SK-N-MC (cell line): ENCODE measurements around the gene RPAP3.

Experiments used
- EZH2 ChIP-seq: fragments of 200-600 bp; sonication (generic); IDR thresholded peaks from one replicate; pipeline ENCODE4 v1.6.1; 2017; ENCODE audit warnings: antibody characterized with exemption
- FOXP2 ChIP-seq: optimal IDR thresholded peaks from 2 replicates; pipeline ENCODE3; 2011; ENCODE audit warnings: mild to moderate bottlenecking, moderate library complexity; ENCODE audit not compliant: insufficient read depth; ENCODE audit errors: extremely low read length, control extremely low read depth
- POLR2AphosphoS5 ChIP-seq: IDR thresholded peaks from 2 replicates; pipeline ENCODE4 v1.6.1; 2012; ENCODE audit warnings: mild to moderate bottlenecking, low read depth, low read length, borderline replicate concordance

GRCh38 chr12:47751561-47751960 lies 45.7 kb upstream of the RPAP3 start:
- TF ChIP-seq EZH2: no peak
- TF ChIP-seq POLR2AphosphoS5: no peak
- no peak for TF ChIP-seq FOXP2
